Smooth muscle cell (in vitro differentiated cells): ENCODE measurements around the gene TMEM150B. TPM values are rescaled to one million over a fixed set of nuclear protein-coding genes. Genes with fewer than 3 reads are reported as not detected.
A peak's percentile ranks its signal among the peaks of the same experiment; 100 is the strongest.
"Not testable (repeated sequence)": the region's sequence is repeated elsewhere in the genome, so short reads cannot be mapped to it uniquely, and the experiment has no call there.

ENCODE experiments used
- DNase-seq: peaks from one replicate; lab custom pipeline; 2025; ENCODE audit not compliant: unreplicated experiment; lab: John Stamatoyannopoulos, UW
- H2AFZ ChIP-seq: fragments of 200-600 bp; sonication (generic); 2 replicates; pipeline ENCODE4 v1.6.0; 2016; ENCODE audit warnings: antibody characterized with exemption, low read depth, mild to moderate bottlenecking
- H3F3A ChIP-seq: fragments of 200-600 bp; sonication (generic); 2 replicates; pipeline ENCODE4 v1.6.0; 2017; ENCODE audit warnings: antibody characterized with exemption, low read depth
- H3K27ac ChIP-seq: fragments of 200-600 bp; sonication (generic); 2 replicates; pipeline ENCODE4 v1.5.1; 2016; ENCODE audit warnings: low read depth, mild to moderate bottlenecking
- H3K27me3 ChIP-seq: fragments of 200-600 bp; sonication (generic); 2 replicates; pipeline ENCODE4 v1.6.1; 2016; ENCODE audit warnings: low read depth, mild to moderate bottlenecking
- H3K36me3 ChIP-seq: fragments of 200-600 bp; sonication (generic); 2 replicates; pipeline ENCODE4 v1.5.1; 2016; ENCODE audit warnings: low read depth
- H3K4me1 ChIP-seq: fragments of 200-600 bp; sonication (generic); 2 replicates; pipeline ENCODE4 v1.5.1; 2016; ENCODE audit warnings: low read depth
- H3K4me2 ChIP-seq: fragments of 200-600 bp; sonication (generic); 2 replicates; pipeline ENCODE4 v1.6.0; 2016; ENCODE audit warnings: mild to moderate bottlenecking
- H3K4me3 ChIP-seq: fragments of 200-600 bp; sonication (generic); 2 replicates; pipeline ENCODE4 v1.5.1; 2016; ENCODE audit warnings: mild to moderate bottlenecking
- H3K79me2 ChIP-seq: fragments of 200-600 bp; sonication (generic); 2 replicates; pipeline ENCODE4 v1.6.0; 2016; ENCODE audit warnings: low read depth, mild to moderate bottlenecking
- H3K9ac ChIP-seq: fragments of 200-600 bp; sonication (generic); 2 replicates; pipeline ENCODE4 v1.6.0; 2016; ENCODE audit warnings: low read depth
- H3K9me3 ChIP-seq: fragments of 200-600 bp; sonication (generic); replicated peaks from 2 replicates; pipeline ENCODE4 v1.5.1; 2016; ENCODE audit warnings: low read depth
- H4K20me1 ChIP-seq: fragments of 200-600 bp; sonication (generic); 2 replicates; pipeline ENCODE4 v1.6.0; 2016; ENCODE audit warnings: low read depth
- CTCF ChIP-seq: fragments of 200-600 bp; sonication (generic); IDR thresholded peaks from 2 replicates; pipeline ENCODE4 v1.5.1; 2017; ENCODE audit warnings: borderline replicate concordance, mild to moderate bottlenecking, antibody characterized with exemption; ENCODE audit not compliant: insufficient read depth, poor library complexity, severe bottlenecking
- WGBS: methylation state at CpG from one replicate; pipeline ENCODE4 v1.1.7; 2016; ENCODE audit warnings: low lambda C conversion rate; 5-methylcytosine and 5-hydroxymethylcytosine counted together
- polyA plus RNA-seq: library from polyadenylated mRNA; unstranded; fragments of >200 nt; fragmentation: Nextera tagmentation; extraction: Ambion mirVana; gene quantifications from 2 replicates; pipeline ENCODE4 v1.2.1, GENCODE V29; 2016
- total RNA-seq: library from RNA; depleted of rRNA; stranded (reverse); fragments of >200 nt; gene quantifications from 2 replicates; pipeline ENCODE4 v1.2.3, GENCODE V29; 2014

TMEM150B gene
- total and polyA plus RNA-seq, 2 experiments from 2014 or later: not detected

- Histone ChIP-seq H3K4me2 (peak within 1 kb of the TSS; percentile 99), H3F3A (no peaks in the 10 kb centered on the region), H3K4me1 (peaks cover 8% of the 10 kb centered on the region), H3K4me3 (peak within 1 kb of the TSS; percentile 69), H2AFZ (no peak within 1 kb of the TSS), H3K9me3 (no peaks in the 10 kb centered on the region), H3K36me3 (no peaks in the 10 kb centered on the region), H3K9ac (peak within 1 kb of the TSS; percentile 99), H3K27ac (peak within 1 kb of the TSS; percentile 99), H3K27me3 (no peaks in the 10 kb centered on the region), H4K20me1 (peaks cover 12% of the 10 kb centered on the region), H3K79me2 (peaks cover 15% of the 10 kb centered on the region)
- WGBS: 2% methylated on average over 60 of the region's 63 CpGs
- no peak for TF ChIP-seq CTCF
- DNase-seq: peak; percentile 99
Measured at GRCh38 chr19:55339105-55339888, 14.2 kb upstream of the TMEM150B start, which contains the start of gene KMT5C. Gene KMT5C (plus strand): TSS chr19:55339876. CDS start chr19:55341937, 2,061 bp downstream.

- no peak for DNase-seq
- no peak for TF ChIP-seq CTCF
- Histone ChIP-seq H3K4me2 (no peak overlapping the region), H3K9ac (no peak overlapping the region), H3K9me3 (no peaks in the 10 kb centered on the region), H3F3A (no peaks in the 10 kb centered on the region), H3K36me3 (no peaks in the 10 kb centered on the region), H3K4me3 (no peak overlapping the region), H3K27ac (no peak overlapping the region), H3K27me3 (no peaks in the 10 kb centered on the region), H2AFZ (no peak overlapping the region), H3K4me1 (no peaks in the 10 kb centered on the region), H3K79me2 (peaks cover 10% of the 10 kb centered on the region), H4K20me1 (peaks cover 4% of the 10 kb centered on the region)
- WGBS: 71% methylated on average over 7 of the region's 7 CpGs
Measured at GRCh38 chr19:55336101-55336500, 11.0 kb upstream of the TMEM150B start.

- H3K9me3 ChIP-seq: no peaks in the 10 kb centered on the region
- no peak for DNase-seq
- 89% methylated on average over 11 of the region's 11 CpGs for WGBS
- H2AFZ ChIP-seq: no peak overlapping the region
- H3K36me3 ChIP-seq: no peaks in the 10 kb centered on the region
- H4K20me1 ChIP-seq: no peaks in the 10 kb centered on the region
- no peaks in the 10 kb centered on the region for H3K79me2 ChIP-seq
- no peak overlapping the region for H3K27ac ChIP-seq
- no peak for TF ChIP-seq CTCF
- H3K4me1 ChIP-seq: no peaks in the 10 kb centered on the region
- no peak overlapping the region for H3K9ac ChIP-seq
- no peaks in the 10 kb centered on the region for H3F3A ChIP-seq
- H3K27me3 ChIP-seq: no peaks in the 10 kb centered on the region
- no peak overlapping the region for H3K4me3 ChIP-seq
- no peak overlapping the region for H3K4me2 ChIP-seq
Measured at GRCh38 chr19:55333870-55334269, 8.7 kb upstream of the TMEM150B start.

- not testable (repeated sequence) for H4K20me1 ChIP-seq, H3K27ac ChIP-seq, H3F3A ChIP-seq, H3K4me2 ChIP-seq, H3K4me3 ChIP-seq, H3K4me1 ChIP-seq, H3K9me3 ChIP-seq, H3K27me3 ChIP-seq, H3K9ac ChIP-seq, DNase-seq, H2AFZ ChIP-seq, H3K36me3 ChIP-seq, H3K79me2 ChIP-seq
- 94% methylated on average over 6 of the region's 6 CpGs for WGBS
Measured at GRCh38 chr19:55329791-55330190, 4.7 kb upstream of the TMEM150B start.

- not testable (repeated sequence) for H3K27me3 ChIP-seq, DNase-seq, H3K4me2 ChIP-seq, H3K4me1 ChIP-seq, H3K9me3 ChIP-seq, H3K9ac ChIP-seq, H3F3A ChIP-seq, H4K20me1 ChIP-seq, H3K27ac ChIP-seq, H2AFZ ChIP-seq, H3K36me3 ChIP-seq, H3K79me2 ChIP-seq, H3K4me3 ChIP-seq
- 88% methylated on average over 4 of the region's 4 CpGs for WGBS
Measured at GRCh38 chr19:55328774-55329318, 3.7 kb upstream of the TMEM150B start.
